OCI-LY1 (cell line): Measurements from ENCODE around the gene IMMP2L.

Source experiments
- EZH2 ChIP-seq: fragments of 200-600 bp; sonication (generic), shearing (Covaris generic); IDR thresholded peaks from 2 replicates; pipeline ENCODE4 v1.8.0; 2017; ENCODE audit warnings: borderline replicate concordance, mixed run types, mild to moderate bottlenecking, antibody characterized with exemption, low read length, moderate library complexity, mixed read lengths
- TF ChIP-seq, protein P1 (sequence below): fragments of 200-600 bp; sonication (generic), shearing (Covaris generic); IDR thresholded peaks from 2 replicates; pipeline ENCODE4 v1.5.1; 2017; ENCODE audit warnings: mild to moderate bottlenecking, antibody characterized with exemption, low read length, moderate library complexity, mixed read lengths

DNA sequence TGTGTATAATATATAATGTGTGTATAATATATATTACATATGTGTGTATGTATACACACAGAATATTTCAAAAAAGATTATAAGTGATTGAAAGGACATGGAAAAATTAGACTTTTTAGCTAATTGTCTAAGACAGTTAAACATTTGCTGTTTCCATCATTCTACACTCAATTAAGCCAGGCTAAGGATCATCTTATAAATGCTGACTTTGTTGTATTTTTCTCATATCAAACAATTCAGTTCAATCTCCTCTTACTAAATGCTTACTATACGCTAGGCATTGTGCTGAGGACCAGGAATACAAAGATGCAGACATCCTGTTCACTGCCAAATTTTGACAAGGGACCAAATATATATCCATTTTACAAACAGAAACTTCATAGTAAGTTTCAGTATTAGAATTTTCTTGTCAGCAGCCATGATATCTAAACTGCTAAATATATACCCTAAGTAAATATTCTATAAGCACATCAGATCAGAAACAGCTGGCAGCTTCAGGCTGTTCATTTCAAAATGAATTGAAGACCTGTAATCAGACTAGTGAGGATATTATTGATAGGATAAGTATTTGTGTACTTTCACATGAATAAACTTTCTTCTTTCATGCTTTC lies 481.7 kb downstream of the IMMP2L start:
- TF ChIP-seq, protein P1, sequence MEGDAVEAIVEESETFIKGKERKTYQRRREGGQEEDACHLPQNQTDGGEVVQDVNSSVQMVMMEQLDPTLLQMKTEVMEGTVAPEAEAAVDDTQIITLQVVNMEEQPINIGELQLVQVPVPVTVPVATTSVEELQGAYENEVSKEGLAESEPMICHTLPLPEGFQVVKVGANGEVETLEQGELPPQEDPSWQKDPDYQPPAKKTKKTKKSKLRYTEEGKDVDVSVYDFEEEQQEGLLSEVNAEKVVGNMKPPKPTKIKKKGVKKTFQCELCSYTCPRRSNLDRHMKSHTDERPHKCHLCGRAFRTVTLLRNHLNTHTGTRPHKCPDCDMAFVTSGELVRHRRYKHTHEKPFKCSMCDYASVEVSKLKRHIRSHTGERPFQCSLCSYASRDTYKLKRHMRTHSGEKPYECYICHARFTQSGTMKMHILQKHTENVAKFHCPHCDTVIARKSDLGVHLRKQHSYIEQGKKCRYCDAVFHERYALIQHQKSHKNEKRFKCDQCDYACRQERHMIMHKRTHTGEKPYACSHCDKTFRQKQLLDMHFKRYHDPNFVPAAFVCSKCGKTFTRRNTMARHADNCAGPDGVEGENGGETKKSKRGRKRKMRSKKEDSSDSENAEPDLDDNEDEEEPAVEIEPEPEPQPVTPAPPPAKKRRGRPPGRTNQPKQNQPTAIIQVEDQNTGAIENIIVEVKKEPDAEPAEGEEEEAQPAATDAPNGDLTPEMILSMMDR = no peak
- no peak for TF ChIP-seq EZH2
